Stimulated activated CD4-positive, alpha-beta T cell treated with anti-CD3 and anti-CD28 coated beads, TNF-alpha, amount 100 ng/mL, for 24 hours (primary cell): Measurements from ENCODE around the gene ALKBH2.
A peak's percentile ranks its signal among the peaks of the same experiment; 100 is the strongest.

Experiments
- DNase-seq, 3 experiments: peaks; one replicate each; pipeline ENCODE4 v3.0.0-alpha.2; 2020; ENCODE audit warnings: low read depth in 3 of 3

The ALKBH2 gene

DNA sequence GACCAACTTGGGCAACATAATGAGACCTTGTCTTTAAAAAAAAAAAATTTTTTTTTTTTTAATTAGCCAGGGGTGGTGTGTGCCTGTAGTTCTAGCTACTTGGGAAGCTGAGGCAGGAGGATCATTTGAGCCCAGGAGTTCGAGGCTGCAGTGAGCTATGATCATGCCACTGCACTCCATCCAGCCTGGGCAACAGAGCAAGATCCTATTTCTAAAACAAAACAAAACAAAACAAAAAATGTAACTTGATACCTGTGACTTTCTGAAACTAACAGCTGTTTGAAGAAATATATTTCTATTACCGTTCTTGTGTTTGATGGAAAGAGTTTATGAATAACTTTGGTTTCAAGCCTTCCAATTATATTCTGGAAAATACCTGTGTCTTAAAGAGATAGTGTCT lies 21.4 kb upstream of the ALKBH2 start:
- DNase-seq: no peak

DNA sequence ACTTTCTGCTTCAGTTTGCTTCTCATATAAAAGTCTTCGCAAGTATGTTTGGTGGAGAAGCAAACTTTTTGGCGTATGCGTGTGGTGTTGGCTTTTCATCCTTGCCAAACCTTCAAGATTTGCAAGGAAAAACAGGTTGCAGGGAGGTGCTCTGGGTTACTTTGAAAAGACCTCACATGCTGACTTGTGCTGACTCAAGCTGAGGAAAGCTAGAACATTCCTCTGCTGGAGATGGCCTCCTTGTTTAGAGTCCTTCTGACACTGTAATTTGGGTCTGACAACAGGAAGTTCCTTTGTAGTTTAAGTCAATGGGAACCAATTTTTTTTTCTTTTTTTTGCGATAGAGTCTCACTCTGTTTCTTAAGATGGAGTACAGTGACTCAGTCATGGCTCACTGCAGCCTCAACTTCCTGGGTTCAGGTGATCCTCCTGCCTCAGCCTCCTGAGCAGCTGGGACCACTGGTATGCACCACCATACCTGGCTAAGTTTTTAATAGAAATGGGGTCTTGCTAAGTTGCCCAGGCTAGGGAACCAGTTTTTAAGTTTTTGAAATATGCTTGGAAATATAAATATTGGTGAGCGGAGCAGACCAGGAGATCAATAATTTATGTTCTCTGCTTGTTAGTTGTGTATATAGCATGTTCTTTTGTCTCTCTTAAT lies 20.5 kb upstream of the ALKBH2 start:
- DNase-seq: no peak

- no peak for DNase-seq
These were observed 19.6 kb upstream of the ALKBH2 start for GRCh38 chr12:109112720-109113465.

DNA sequence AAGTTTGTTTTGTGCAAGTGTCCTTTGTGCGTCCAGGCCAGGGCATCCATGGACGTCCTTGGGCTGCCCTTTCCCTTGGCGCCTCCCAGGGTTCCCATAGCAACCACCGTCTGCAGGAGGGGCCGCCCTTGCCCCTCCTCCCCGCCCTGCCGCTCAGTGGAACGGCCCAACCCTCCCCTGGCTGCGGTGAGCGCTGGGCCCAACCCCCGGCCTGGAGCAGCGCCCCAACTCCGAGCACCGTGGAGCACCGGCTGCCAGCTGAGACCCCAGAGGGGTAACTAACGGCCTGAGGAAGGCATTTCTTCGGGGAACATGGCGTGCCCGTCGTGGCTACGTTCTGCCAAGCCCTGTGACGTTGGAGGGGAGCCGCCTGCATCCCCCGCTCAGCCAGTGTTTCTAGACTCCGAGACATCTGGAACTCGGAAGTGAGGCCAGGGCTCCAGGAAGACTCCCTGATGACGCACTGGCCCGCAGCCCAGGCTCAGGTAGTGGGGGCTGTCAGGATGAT lies 17.8 kb upstream of the ALKBH2 start:
- peak in 2 of 3 experiments; percentile 35 to 53 for DNase-seq

DNA sequence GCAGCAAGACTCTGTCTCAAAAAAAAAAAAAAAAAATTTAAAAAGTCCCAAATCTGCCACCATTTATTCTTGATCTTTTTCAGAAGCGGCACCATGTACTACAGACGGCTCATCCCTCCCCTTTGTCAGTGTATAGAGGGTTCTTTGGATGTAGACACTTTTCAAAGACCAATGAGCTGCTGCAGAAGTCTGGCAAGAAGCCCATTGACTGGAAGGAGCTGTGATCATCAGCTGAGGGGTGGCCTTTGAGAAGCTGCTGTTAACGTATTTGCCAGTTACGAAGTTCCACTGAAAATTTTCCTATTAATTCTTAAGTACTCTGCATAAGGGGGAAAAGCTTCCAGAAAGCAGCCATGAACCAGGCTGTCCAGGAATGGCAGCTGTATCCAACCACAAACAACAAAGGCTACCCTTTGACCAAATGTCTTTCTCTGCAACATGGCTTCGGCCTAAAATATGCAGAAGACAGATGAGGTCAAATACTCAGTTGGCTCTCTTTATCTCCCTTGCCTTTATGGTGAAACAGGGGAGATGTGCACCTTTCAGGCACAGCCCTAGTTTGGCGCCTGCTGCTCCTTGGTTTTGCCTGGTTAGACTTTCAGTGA lies 16.6 kb upstream of the ALKBH2 start:
- DNase-seq: no peak

- no peak for DNase-seq
These were observed 11.9 kb upstream of the ALKBH2 start for GRCh38 chr12:109105176-109105575.

DNA sequence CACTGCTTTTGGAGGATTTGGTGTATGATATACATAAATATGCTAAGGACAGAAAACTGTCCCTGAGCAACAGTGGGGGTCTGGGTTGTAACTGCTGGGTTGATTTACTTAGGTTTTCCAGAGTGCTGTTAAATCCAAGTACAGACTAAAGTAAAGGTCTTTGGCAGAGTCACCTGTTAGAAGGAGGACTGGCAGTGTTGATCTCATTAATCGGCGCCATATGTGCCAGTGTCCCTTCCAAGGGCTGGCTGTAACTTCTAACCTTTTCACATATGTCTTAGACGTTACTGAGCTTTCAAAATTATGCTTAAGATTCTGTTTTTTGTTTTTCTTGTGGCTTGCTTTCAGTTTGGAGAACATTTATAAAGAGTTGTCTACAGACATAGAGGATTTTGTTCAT lies 9.2 kb upstream of the ALKBH2 start:
- no peak for DNase-seq

DNA sequence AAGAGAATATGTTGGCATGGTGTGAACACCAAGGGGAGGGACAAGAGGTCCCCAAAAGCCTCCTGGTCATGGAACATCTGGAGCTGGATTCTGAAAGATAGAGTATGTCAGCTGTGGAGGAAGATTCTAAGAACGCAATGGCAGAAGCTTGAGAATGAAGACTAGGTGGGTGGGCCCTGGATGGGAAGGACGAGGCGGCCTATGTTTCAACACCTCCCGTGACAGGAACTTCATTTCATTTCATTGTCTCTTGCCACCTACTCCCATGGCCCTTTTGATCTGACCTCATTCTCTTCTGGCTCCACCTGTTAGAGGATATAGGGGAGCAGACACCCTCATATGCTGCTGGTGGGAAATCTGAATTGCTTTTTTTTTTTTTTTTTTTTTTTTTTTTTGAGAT lies 7.5 kb upstream of the ALKBH2 start:
- no peak for DNase-seq

- DNase-seq: no peak
These were observed 6.3 kb upstream of the ALKBH2 start for GRCh38 chr12:109099431-109100020.

- no peak for DNase-seq
These were observed 5.4 kb upstream of the ALKBH2 start for GRCh38 chr12:109098651-109099050.

DNA sequence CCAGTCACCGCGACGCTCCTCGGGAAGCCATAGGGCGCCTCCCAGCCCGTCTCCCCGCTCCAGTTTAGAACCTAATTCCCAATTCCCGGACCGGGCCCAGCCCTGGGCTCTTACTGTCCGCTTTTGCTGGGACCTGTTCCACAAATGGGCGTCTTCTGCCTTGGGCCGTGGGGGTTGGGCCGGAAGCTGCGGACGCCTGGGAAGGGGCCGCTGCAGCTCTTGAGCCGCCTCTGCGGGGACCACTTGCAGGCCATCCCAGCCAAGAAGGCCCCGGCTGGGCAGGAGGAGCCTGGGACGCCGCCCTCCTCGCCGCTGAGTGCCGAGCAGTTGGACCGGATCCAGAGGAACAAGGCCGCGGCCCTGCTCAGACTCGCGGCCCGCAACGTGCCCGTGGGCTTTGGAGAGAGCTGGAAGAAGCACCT lies 4.9 kb upstream of the ALKBH2 start:
- no peak for DNase-seq

- DNase-seq: peak; percentile 93 to 96 (median 96)
These were observed 4.3 kb upstream of the ALKBH2 start, which contains the start of gene UNG for GRCh38 chr12:109097435-109098182. Gene UNG (plus strand): TSS chr12:109097597. CDS start chr12:109097680, 83 bp downstream.

DNA sequence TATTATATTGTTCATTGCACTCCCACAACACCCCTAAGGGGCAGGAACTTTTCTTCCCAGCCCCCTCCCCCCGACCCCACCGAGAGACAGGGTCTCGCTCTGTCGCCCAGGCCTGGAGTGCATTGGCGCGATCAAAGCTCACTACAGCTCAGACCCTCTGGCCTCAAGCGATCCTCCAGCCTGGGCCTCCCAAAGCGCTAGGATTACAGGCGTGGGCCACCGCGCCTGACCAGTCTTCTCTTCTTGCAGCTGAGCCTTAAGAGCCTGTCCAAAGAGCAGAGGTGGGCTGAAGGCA lies 3.8 kb upstream of the ALKBH2 start:
- DNase-seq: no peak

DNA sequence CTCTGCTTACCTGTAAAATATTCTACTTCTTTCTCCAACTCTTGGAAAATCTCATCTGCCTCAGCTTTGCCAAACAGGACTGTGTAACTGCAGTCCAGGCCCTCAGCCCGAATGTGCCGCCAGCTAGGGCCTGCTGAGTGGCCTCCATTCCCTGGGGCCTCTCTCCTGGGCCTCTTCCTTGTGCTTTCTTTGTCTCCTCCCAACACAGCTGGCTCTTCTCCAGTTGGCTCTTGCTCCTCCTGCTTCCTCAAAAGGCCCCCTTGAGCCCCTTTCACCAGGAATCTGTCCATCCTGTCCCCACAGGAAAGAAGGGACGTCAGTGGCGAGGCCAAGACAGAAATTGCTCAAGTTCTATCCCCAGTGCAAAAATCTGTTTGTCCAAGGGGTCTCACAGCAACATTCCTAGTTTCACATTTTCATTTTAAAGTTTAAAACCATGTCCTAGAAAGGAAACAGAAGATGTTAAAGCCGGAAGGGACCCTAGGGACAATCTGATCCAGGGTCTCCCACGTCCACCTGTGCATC lies 713 bp downstream of the ALKBH2 start:
- no peak for DNase-seq

DNA sequence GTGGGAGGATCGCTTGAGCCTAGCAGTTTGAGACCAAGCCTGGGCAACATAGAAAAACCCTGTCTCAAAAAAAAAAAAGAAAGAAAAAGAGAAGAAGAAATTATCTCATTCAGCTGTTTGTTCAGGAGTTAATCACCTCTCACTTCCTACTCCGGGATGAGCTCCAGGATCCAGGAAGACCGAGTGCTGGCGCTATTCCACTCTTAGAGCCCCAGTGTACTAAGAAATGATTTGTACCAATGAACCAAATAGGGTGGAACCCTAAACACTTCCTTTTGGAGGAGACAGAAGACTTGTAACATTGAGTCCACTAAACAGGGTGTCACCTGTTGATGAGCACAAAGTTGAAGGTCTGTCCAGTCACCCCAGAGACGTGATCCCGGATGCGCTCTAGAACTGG lies 3.6 kb downstream of the ALKBH2 start:
- DNase-seq: no peak

DNA sequence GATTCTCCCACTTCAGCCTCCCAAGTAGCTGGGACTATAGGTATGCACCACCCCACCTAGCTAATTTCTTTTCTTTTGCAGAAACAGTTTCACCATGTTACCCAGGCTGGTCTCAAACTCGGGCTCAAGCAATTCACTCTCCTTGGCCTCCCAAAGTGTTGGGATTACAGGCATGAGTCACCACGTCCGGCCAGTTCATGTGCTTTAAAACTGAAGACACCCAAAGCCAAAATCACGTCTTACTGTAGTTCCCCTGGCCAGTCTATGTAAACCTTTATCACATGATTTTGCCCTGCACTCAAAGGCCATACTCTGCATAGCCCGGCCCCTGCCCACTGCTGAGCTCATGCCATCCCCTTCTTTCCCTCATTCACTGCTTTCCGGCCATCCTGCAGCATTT lies 4.5 kb downstream of the ALKBH2 start:
- DNase-seq: no peak

DNA sequence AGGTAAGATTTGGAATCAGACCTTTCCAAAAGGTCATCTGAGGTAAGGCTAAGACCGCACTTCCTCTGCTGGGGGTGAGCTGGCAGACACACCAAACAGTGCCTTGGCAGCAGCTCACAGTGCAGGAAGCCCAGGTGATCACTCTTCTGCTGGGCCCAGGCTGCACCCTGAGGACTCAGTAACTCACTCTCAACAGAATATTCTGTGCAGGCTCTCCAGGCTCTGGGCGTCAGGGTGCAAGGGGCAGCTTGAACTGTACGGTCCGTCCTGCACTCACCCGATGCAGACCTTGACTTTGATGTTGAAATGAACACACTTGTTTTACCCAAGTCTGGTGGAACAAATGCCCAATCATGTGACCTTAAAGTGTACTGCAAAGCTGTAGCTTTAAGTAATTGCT lies 6.0 kb downstream of the ALKBH2 start:
- no peak for DNase-seq

DNA sequence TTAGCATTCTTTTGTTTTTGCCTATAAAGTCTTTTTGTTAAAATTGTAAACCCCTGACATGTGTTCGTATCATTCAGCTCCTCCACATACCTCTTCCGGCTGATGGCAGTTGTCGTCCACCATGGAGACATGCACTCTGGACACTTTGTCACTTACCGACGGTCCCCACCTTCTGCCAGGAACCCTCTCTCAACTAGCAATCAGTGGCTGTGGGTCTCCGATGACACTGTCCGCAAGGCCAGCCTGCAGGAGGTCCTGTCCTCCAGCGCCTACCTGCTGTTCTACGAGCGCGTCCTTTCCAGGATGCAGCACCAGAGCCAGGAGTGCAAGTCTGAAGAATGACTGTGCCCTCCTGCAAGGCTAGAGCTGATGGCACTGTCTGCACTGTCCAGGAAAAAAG lies 7.7 kb downstream of the ALKBH2 start:
- DNase-seq: no peak

GRCh38 chr12:109084425-109084824 lies 8.8 kb downstream of the ALKBH2 start:
- no peak for DNase-seq

DNA sequence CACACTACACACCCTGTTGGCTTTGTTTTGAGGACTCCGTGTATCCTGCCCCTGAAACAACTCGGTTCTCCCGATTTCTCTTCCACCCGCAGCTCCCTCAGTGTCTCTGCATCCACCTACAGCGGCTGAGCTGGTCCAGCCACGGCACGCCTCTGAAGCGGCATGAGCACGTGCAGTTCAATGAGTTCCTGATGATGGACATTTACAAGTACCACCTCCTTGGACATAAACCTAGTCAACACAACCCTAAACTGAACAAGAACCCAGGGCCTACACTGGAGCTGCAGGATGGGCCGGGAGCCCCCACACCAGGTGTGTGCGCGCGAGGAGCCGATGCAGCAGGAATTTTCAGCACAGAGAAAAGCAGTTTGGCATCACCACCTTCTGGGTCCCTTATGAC lies 10.5 kb downstream of the ALKBH2 start:
- DNase-seq: no peak

GRCh38 chr12:109074866-109075265 lies 18.4 kb downstream of the ALKBH2 start:
- DNase-seq: no peak
